ACC112 (cell line): Measurements from ENCODE around the gene DNHD1.

Source experiments
- H2AFZ ChIP-seq: fragments of 200-600 bp; sonication (generic); one replicate; pipeline ENCODE4 v1.6.0; 2017; ENCODE audit warnings: antibody characterized with exemption, low read length; ENCODE audit not compliant: unreplicated experiment
- H3K27ac ChIP-seq: fragments of 200-600 bp; sonication (generic); 2 replicates; pipeline ENCODE4 v1.5.1; 2014; ENCODE audit warnings: low read depth, mild to moderate bottlenecking, antibody characterized with exemption, low read length, moderate library complexity
- H3K27me3 ChIP-seq: fragments of 200-600 bp; sonication (generic); 2 replicates; pipeline ENCODE4 v1.6.1; 2014; ENCODE audit warnings: mild to moderate bottlenecking, antibody characterized with exemption, low read length, moderate library complexity, mixed read lengths; ENCODE audit not compliant: insufficient read depth
- H3K36me3 ChIP-seq: fragments of 200-600 bp; sonication (generic); 2 replicates; pipeline ENCODE4 v1.6.1; 2016; ENCODE audit warnings: mild to moderate bottlenecking, antibody characterized with exemption, low read length, moderate library complexity, mixed read lengths; ENCODE audit not compliant: insufficient read depth
- H3K4me1 ChIP-seq: fragments of 200-600 bp; sonication (generic); one replicate; pipeline ENCODE4 v1.6.1; 2016; ENCODE audit warnings: low read length, mixed read lengths; ENCODE audit not compliant: insufficient read depth, unreplicated experiment, control insufficient read depth
- H3K4me3 ChIP-seq: fragments of 200-600 bp; sonication (generic); 2 replicates; pipeline ENCODE4 v1.5.1; 2014; ENCODE audit warnings: mild to moderate bottlenecking, low read depth, low read length
- H3K79me2 ChIP-seq: fragments of 200-600 bp; sonication (generic); one replicate; pipeline ENCODE4 v1.6.0; 2016; ENCODE audit warnings: low read length; ENCODE audit not compliant: control insufficient read depth, unreplicated experiment, insufficient read depth

DNHD1 gene

GRCh38 chr11:6468712-6469495, 28.2 kb upstream of the DNHD1 start:
- H3K36me3 ChIP-seq, result no peaks in the 10 kb centered on the region
- H3K27me3 ChIP-seq, result no peaks in the 10 kb centered on the region
- H3K79me2 ChIP-seq, result peaks cover 14% of the 10 kb centered on the region
- H3K4me3 ChIP-seq, result no peak overlapping the region
- H3K27ac ChIP-seq, result no peak overlapping the region
- no peak overlapping the region for H2AFZ ChIP-seq
- H3K4me1 ChIP-seq, result peaks cover 8% of the 10 kb centered on the region

DNA sequence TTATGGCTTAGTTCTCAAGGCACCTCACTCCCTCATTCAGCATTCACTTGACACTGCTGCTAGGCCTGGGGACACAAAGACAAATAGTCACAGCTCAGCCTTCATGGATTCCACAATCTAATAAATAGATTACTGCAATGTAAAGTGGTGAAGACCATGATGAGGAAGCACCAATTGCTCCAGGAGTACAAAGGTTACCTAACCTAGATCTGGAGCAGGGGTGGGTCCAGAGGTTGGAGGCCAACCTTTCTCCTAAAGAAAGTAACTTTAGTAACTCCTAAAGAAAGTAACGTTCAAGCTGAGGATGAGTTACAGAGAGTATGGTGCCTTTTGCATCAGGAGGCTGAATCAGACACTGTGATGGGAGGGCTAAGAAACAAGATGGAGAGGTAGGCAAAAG, 27.5 kb upstream of the DNHD1 start:
- Histone ChIP-seq H3K79me2 (peaks cover 14% of the 10 kb centered on the region), H3K4me1 (peaks cover 12% of the 10 kb centered on the region), H2AFZ (no peak overlapping the region), H3K36me3 (no peaks in the 10 kb centered on the region), H3K27ac (no peak overlapping the region), H3K4me3 (no peak overlapping the region), H3K27me3 (no peaks in the 10 kb centered on the region)

DNA sequence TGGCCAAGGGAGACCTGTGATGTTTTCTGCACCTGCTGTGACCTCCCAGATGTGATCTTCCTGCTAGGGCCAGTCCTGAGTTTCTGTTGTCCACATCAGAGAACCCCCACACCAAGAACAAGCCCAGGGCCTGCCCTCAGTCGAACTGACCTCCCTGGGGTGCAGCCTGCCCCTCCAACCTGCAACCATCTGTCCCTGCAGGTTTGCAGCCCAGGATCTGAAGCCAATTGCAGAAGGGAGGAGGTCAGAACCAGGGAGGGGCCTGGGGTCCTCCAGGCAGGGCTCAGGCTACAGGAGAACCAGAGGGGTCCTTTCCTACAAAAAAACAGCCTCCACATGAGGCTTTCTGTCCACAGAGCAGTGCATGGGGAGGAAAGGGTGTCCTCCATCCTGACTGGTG, 24.1 kb upstream of the DNHD1 start:
- Histone ChIP-seq H3K27ac (no peak overlapping the region), H3K27me3 (no peaks in the 10 kb centered on the region), H2AFZ (no peak overlapping the region), H3K4me1 (peaks cover 15% of the 10 kb centered on the region), H3K79me2 (peaks cover 14% of the 10 kb centered on the region), H3K36me3 (0 out of 2 replicates have a peak, but pooled peaks cover 8% of the 10 kb centered on the region), H3K4me3 (peak overlapping the region; percentile 78)

GRCh38 chr11:6473451-6474412, 23.3 kb upstream of the DNHD1 start, which contains the start of gene TRIM3:
Gene TRIM3, minus strand, starts transcription at chr11:6473941. Its CDS starts 8,246 bp downstream, at chr11:6465695.
- 0 out of 2 replicates have a peak, but pooled peaks cover 8% of the 10 kb centered on the region for H3K36me3 ChIP-seq
- peak within 1 kb of the TSS; percentile 90 for H2AFZ ChIP-seq
- H3K4me3 ChIP-seq, result peak within 1 kb of the TSS; percentile 84
- peak within 1 kb of the TSS; percentile 62 for H3K27ac ChIP-seq
- no peaks in the 10 kb centered on the region for H3K27me3 ChIP-seq
- H3K79me2 ChIP-seq, result peaks cover 14% of the 10 kb centered on the region
- H3K4me1 ChIP-seq, result peaks cover 15% of the 10 kb centered on the region

- Histone ChIP-seq H3K4me1 (peaks cover 17% of the 10 kb centered on the region), H3K79me2 (peaks cover 18% of the 10 kb centered on the region), H2AFZ (peak overlapping the region; percentile 90), H3K27ac (peak overlapping the region; percentile 62), H3K36me3 (0 out of 2 replicates have a peak, but pooled peaks cover 8% of the 10 kb centered on the region), H3K27me3 (no peaks in the 10 kb centered on the region), H3K4me3 (peak overlapping the region; percentile 84)
Measured at GRCh38 chr11:6474413-6474792, 22.7 kb upstream of the DNHD1 start.

GRCh38 chr11:6474806-6475500, 22.1 kb upstream of the DNHD1 start:
- Histone ChIP-seq H3K27ac (peak overlapping the region; percentile 62; the same call in 1 of the 2 replicates), H3K79me2 (peaks cover 21% of the 10 kb centered on the region), H3K4me3 (no peak overlapping the region; the same call in 1 of the 2 replicates), H3K27me3 (no peaks in the 10 kb centered on the region), H2AFZ (no peak overlapping the region), H3K4me1 (peaks cover 23% of the 10 kb centered on the region), H3K36me3 (0 out of 2 replicates have a peak, but pooled peaks cover 8% of the 10 kb centered on the region)

GRCh38 chr11:6475936-6476335, 21.1 kb upstream of the DNHD1 start:
- Histone ChIP-seq H3K4me1 (peaks cover 29% of the 10 kb centered on the region), H3K36me3 (0 out of 2 replicates have a peak, but pooled peaks cover 8% of the 10 kb centered on the region), H3K27ac (peak overlapping the region; percentile 4; the same call in 1 of the 2 replicates)

DNA sequence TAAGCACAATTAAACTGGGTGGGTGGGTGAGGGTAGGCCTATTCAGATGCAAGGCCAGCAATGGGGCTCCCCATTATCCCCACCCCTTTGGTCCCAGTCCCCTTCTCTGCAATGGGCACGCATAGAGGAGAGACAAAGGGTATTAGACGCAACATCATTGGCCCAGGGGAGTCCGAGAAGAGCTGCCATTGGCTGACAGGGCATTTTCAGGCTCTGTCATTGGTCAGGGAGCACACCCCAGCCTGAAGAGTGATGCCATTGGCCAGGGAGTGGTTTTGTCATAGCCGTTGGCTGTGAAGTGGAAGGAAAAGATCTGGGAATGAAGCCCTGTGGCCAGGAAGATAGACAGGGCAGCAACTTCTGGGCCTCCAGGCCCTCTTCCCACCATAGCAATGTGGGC, 20.5 kb upstream of the DNHD1 start:
- H3K27me3 ChIP-seq, result no peaks in the 10 kb centered on the region
- peaks cover 33% of the 10 kb centered on the region for H3K79me2 ChIP-seq
- H3K36me3 ChIP-seq, result 0 out of 2 replicates have a peak, but pooled peaks cover 8% of the 10 kb centered on the region
- H3K4me1 ChIP-seq, result peaks cover 29% of the 10 kb centered on the region
- H3K4me3 ChIP-seq, result no peak overlapping the region
- no peak overlapping the region for H2AFZ ChIP-seq
- H3K27ac ChIP-seq, result no peak overlapping the region

More at GRCh38 chr11:6475936-6476335, 21.1 kb upstream of the DNHD1 start:
- Histone ChIP-seq H3K4me3 (no peak overlapping the region), H3K79me2 (peaks cover 29% of the 10 kb centered on the region), H3K27me3 (no peaks in the 10 kb centered on the region), H2AFZ (no peak overlapping the region)

DNA sequence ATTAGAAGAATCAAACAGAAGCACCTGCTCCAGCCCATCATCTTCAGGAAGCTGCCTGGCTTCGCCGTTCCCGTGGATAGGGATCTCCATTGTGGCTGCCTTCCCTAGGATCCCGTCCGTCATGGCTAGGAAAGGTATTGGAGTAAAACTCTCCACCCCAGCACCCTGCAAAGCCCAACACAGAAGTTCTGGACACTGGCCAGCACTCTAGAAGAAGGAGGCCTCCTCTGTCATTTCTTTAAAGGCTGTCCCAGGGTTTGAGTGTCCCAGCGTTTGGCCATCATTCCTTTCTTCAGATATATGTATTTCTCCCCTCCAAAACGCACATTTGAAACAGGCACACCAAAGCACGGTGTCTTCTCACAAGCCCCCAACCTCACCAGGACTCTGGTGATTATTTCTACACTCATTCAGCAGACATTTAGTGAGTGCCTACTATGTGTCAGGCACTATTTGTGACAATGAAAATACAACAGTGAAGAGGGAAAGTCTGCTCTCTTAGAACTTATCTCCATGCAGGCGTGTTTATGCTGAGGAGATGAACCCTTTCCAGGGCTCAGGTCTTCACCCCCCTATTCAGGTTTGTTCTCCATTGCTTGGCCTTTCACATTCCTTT, 16.7 kb upstream of the DNHD1 start:
- Histone ChIP-seq H2AFZ (peak overlapping the region; percentile 26), H3K27ac (peak overlapping the region; percentile 72), H3K27me3 (no peaks in the 10 kb centered on the region), H3K4me3 (peak overlapping the region; percentile 98), H3K36me3 (peaks cover 35% of the 10 kb centered on the region), H3K4me1 (peaks cover 27% of the 10 kb centered on the region), H3K79me2 (peaks cover 51% of the 10 kb centered on the region)
